NCI-H748 treated with DMSO at 0.1 percent for 48 hours (cell line): ENCODE results near the gene NODAL.
A peak's percentile ranks its signal among the peaks of the same experiment; 100 is the strongest.

ENCODE experiments used
- DNase-seq: peaks from one replicate; lab custom pipeline; 2025; lab: John Stamatoyannopoulos, UW

The NODAL gene

DNA sequence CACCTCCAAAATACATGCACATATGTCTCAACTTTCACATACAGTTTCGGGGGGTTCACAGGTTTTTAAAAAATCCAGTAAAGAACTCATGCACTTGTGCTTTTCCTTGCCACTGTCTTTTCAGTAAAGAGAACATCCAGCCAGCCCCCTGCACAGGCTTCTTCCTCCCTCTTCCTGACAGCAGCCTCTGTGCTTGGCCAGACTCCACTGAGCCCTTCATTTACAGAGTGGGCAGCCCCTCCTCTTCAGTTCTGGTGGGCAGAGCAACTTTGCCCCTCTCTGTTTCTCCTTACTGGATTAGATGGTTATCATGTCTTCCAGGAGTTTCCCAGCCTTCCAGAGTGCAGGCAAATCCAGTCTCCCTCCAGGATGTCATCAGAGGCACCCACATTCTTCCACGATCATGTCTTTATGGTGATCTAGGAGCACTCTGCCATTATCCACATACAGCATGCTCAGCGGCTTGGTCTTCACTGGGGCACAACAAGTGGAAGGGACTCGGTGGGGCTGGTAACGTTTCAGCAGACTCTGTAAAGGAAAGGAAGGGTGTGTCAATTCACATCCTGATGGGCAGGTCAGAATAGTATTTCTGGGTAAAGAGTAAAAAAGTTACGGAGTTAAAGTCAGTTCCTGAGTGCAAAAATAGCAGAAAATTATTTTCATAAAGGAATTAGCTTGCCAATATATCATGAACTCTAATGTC is 8.8 kb downstream of the NODAL start:
- no peak for DNase-seq

DNA sequence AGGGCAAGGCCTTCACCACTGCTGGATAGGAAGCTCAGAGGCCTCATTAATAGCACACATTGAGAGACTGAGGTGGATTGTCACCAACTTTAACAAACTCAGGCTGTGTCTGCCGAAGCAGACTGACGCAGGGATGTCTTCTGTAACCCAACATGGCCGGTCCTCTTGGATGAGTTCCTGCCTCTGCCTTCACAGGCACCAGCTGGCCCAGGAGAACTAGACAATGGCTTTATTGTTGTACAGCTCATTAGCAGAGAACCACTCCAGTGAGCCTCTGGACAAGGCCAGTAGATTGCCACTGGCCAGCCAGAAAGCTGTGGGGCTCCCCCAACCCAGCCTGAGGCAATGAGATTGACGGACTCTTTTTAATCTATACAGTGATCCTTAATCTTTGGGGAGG is 9.4 kb downstream of the NODAL start:
- DNase-seq = no peak

DNA sequence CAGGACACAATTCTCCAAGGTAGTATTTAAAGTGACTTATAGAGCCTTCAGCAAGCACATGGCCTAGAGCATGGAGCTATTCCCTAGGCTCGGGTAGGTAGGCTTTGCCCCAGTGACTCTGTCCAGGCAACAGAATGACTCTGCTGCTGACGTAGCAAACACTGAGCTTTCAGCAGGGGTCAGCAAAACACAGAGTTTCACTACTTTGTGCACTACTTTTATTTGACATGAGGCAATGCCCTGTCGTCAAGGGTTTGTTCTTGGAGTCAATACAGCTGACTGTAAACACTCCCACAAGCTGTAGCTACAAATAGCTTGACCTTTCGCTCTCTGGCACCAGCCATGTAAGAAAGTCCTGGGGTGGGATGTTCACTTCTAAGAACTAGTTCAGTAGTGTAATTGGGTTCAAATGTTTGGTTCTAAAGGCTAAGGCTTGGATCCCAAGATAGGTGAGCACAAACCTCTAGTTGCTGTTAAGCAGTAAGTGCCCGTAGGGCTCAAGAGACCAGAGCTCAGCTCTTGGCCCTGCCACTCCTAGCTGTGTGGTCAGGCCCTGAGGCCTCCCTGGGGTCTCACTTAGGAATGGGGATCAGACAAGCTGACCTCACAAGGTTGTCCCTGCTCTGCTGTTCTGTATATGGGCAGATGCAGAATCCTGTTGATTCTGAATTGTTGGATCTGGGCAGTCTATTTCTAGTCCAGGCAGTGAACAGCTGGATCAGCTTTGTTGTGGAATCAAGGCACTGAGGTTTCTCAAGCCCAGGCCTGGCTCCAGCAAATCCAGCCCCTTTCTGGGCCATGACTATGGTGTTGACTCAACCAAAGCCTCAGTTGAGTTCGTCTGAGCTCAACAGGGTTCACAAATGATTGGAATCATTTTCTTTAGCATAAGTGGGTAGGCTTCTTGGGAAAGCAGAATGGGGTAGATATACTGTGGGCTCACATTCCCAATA is 10.7 kb downstream of the NODAL start:
- DNase-seq = no peak

DNA sequence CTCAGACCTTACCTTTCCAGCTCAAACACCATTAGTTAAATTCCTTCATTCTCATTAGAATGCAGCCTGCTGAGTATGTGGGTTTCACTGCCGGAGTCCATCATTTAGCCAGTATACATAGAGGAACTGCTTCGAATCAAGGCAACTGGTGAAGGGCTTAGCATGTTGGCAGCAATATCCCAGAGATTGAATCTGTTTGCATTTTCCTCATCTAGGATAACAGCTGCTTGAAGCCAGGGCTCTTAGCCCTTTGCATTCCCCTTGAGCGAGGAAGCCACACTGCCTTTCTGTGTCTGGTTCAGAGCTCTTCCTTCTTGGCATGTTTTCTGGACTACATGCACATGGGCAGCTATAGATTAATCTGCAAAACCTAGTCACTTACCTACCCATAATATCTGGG is 14.7 kb downstream of the NODAL start:
- DNase-seq = no peak

DNA sequence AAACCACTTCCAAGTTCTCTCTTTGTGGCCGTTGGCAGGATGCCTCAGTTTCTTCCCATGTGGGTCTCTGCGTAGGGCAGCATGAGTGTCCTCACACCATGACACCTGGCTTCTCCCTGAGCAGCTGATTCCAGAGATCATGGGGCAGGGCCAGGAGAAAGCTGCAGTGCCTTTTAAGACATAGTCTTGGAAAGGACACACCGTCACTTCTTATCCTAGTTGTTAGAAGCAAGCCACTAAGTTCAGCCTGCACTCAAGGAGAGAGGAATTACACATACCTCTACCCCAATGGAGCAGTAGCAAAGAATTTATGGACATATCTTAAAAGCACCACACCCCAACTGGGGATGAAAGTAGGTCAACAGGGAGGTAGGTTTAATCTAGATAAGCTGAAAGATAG is 16.4 kb downstream of the NODAL start:
- DNase-seq = no peak

- no peak for DNase-seq
These were observed 17.2 kb downstream of the NODAL start for GRCh38 chr10:70424320-70424719.

GRCh38 chr10:70418713-70419112 is 22.8 kb downstream of the NODAL start:
- DNase-seq = no peak

DNA sequence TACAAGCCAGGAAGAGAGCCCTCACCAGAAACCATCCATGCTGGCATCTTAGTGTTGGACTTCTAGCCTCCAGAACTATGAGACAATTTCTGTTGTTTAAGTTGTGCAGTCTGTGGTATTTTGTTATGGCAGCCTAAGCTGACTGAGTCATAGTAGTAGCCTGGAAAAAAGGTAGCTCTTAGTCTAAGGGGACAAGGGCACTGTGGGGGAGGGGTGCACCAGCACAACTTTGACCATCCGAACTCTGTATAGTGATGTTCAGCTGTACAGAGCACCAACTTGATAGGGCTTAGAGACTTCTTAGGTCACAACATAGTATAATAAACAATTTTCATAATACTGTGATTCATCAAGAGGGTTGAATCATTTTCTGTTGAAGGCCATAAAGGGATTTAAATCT is 23.3 kb downstream of the NODAL start:
- DNase-seq = no peak

- DNase-seq = no peak
These were observed 23.9 kb downstream of the NODAL start for GRCh38 chr10:70417568-70417967.

DNA sequence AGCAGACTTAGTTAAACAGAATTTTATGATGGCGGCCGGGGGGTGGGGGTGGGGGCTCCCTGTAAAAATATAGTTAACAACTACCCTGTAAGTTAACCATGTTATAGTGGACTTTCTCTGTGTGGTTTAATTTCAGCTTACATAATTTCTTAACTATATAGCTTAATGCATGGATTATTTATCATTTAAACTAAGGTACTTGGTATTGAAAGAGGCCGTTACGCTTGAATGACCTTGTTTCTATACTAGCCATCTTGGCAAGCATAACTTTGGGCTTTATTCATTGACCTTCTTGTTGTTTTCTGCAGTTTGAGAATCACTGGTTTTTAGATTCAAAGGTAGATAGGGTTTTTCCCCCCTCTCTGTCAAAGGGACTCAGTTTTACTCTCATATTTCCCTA is 29.1 kb downstream of the NODAL start:
- no peak for DNase-seq

GRCh38 chr10:70410608-70411007 is 30.9 kb downstream of the NODAL start:
- no peak for DNase-seq

GRCh38 chr10:70409772-70410171 is 31.7 kb downstream of the NODAL start:
- no peak for DNase-seq

DNA sequence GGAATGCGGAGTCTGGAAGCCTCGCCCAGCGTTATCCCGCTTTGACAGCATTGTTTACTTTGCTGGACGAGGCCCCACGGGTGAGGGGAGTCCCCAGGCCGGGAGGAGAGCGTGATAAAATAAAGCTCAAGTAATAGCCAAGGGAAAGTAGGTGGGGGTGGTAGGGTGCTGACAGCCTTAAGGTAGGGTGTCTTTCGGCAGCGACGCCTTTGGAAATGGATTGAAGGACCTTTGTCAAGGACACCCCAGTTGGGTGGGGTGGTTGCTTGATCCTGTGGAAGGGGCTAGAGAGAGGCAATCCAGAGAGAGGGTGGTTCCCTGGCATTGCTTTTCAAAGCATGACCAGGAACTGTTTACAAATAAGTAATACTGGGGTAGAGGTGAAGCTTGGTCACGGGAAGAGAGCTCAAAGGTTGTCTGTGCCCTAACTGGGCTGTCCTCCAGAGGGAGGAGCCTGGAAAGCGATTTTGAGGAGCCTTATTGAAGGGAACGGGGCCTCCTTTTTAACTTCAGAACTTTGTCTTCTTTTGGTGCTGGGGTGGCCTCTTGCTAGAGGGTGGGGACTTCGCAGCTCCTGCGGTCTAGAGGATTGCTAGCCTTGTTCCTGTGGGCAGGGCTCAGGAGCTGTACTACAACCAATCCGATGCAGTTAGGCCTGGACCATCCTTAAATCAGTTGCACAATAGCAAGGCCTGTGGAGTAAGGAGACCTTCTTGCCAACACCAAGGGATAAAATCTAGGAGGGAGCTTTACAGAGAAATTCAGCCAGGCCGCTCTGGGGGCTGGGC is 36.2 kb downstream of the NODAL start:
- no peak for DNase-seq

DNA sequence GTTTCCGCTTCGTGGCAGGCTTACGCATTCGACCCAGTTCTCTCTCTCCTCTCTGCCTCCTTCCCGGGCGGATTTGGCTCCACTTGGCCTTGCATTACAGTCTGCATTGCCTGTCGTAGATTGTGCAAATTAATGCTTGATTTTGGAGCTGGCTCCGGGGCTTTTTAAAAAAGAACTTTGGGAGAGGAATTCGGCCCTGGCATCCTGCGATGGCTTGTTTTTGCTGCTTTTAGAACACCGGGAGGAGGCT is 36.8 kb downstream of the NODAL start:
- DNase-seq = no peak

DNA sequence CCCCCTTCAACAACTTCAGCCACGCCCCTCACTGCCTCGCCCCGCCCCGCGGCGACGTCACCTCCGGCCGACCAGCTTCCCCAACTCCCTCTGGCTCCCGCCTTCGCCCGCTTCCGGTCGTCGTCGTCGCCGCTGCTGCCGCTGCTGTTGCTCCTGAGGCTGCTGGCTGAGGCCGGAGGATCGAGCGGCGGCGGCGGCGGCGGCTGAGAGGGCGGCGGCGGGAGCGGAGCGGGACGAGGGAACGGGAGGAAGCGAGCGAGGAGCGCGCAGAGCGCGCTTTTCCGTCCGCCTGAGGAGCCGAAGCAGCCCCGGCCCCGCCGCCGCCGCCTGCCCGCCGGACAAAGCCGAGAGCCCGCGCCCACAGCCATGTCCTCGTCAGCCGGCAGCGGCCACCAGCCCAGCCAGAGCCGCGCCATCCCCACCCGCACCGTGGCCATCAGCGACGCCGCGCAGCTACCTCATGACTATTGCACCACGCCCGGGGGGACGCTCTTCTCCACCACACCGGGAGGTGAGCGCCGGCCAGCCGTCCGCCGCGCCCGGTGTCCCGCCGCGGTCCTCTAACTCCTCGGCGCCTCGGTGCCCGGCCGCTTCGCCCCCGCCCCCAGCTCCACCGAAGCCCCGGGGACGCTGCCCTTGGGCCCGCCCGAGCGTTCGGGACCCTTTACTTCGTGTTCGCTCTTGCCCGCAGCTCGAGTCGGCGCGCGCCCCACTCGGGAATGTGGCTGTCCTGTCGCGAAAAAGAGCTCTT is 37.3 kb downstream of the NODAL start, which contains the start of gene EIF4EBP2:
Gene EIF4EBP2 (plus strand): TSS at position 110 of the 751 bp plus-strand sequence. CDS start 257 bp downstream, at position 367.
- DNase-seq = peak; percentile 73

- no peak for DNase-seq
These were observed 37.9 kb downstream of the NODAL start for GRCh38 chr10:70403483-70404035.

DNA sequence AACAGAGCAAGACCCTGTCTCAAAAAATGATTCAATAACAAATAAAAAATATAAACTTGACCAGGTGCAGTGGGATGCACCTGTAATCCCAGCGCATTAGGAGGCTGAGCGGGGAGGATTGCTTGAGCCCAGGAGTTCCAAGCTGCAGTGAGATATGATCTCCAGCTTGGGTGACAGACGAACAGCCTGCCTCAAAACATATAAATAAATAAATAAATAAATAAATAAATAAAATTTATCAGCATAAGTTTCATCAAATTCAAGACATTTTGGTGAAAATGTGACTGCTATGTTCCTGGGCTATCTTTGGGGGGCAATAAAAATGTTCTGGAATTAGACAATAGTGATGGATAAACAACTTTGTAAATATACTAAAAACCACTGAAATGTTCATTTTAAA is 42.3 kb downstream of the NODAL start:
- no peak for DNase-seq

DNA sequence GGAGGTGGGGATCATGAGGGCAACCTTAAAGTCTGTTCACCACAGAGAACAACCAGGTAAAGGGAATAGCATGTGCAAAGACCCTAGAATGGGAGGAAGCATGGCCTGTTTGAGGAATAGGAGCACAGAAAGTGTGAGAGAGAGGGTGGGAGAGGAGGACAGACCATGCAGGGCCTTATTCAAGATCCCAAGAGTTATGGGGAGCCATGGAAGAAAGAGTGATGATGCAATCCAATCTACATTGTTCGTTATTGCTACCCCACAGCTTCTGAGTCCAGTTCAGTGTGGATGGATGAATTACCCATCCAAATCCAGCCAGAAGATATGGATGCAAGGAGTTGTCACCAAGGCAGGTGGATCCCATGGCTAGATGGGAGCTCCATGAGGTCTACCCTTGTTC is 45.3 kb downstream of the NODAL start:
- no peak for DNase-seq

DNA sequence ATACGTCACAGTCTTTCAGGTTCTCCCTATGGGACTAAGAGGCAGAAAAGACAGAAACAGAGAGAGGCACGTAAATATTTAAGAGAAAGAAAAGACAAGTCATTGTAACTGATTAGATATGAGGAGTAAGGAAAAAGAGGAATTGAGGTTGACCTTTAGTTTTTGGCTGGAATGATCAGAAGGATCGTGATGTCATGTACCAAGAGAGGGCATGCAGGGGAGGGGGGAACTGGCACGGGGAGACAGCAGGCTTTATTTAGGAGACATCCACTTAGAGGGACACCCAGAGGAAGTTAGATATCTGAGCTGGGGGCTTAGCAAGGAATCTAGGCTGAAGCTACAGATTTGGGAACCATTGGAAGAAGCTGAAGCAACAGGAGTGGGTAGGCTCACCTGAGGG is 49.8 kb downstream of the NODAL start:
- no peak for DNase-seq
